ENCODE measurements around the gene PTTG1IP.
"Not testable (repeated sequence)": the region's sequence is repeated elsewhere in the genome, so short reads cannot be mapped to it uniquely, and the experiment has no call there.

PTTG1IP gene

DNA sequence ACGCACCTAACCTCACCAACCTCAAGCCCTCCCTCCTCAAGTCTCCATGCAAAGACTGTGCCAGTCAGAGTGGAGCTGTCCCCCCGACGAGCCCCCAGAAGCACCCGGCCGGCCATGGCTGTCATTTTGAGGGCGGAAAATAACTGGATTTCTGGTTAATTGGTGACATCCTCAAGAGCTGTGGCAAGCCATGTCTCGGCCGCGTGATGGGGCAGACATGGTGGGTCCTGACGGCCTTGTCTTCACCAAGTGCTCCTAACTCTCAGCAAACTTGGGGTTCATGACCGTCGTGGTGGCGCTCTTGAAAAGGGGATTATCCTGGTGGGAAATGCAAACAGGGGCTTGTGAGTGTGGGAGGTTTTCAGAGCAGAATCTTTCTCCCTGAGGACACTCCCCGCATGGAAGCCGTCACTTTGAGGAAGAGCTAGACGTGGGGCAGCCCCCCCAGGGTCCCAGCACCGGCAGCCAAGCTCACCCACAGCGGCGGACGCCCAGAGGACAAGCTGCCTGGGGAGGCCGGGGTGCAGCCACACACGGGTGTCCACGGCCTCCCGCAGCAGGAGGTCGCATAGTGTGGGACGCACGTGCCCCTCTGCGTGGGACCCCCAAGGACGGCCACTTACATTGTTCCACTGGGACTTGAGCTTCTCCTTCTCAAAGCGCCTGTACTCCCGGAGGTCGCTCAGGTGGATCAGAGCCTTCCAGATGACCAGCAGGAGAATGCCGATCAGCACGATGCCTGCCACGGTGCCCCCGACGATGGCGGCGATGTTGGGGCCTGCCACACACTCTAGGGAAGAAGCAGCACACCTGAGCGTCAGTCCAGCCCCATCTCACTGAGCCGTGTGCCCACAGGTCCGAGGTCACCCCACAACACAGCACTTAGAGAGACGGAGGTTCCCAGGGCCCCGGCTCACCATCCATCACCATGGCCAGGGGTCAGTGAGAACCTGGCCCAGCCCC lies 12.9 kb upstream of the PTTG1IP start:
- intact Hi-C loops (cut with DNase I): no loop called here
- DNase-seq: peak in 5 of 10 donors; percentile 2 to 70 (median 57)

DNA sequence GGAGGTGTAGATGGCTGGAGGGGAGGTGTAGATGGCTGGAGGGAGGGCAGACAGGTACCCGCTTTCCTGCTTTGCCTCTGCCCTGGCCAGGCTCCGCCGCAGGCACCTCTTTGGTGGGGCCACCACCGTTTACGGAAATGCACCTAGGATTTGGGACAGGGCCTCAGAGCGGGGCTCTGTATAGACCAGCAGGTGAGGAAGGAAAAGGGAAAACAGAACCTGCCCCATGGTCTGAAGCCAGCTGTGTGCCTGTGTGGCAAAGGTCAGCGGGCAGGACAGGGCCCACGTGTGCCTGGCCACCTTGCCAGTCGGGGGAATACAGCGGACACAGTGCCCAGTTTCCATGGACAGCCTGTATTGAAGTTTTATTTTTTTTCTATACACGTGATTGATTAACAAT lies 12.1 kb upstream of the PTTG1IP start:
- intact Hi-C loops (cut with DNase I): no loop called here
- peak in 3 of 10 donors; percentile 16 to 56 (median 27) for DNase-seq

DNA sequence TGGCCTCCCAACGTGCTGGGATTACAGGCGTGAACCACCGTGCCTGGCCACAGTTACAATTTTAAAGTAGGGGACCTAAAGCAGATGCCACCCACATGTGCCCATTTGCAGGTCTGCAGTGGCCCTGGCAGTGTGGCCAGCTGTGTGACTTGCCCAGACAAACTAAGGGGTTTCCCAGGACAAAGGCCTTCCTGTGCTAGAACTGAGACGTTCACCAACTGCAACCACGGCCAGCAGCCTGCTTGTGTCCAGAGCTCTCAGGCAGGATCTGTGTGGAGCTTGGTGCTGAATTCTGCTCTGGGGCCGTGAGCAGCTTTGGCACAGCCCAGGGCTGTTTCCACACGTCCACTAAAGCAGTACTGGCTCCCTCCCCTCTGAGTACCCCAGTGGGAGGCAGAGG lies 10.6 kb upstream of the PTTG1IP start:
- intact Hi-C loops (cut with DNase I): no loop called here
- DNase-seq: peak in 4 of 10 donors; percentile 4 to 60 (median 46)

DNA sequence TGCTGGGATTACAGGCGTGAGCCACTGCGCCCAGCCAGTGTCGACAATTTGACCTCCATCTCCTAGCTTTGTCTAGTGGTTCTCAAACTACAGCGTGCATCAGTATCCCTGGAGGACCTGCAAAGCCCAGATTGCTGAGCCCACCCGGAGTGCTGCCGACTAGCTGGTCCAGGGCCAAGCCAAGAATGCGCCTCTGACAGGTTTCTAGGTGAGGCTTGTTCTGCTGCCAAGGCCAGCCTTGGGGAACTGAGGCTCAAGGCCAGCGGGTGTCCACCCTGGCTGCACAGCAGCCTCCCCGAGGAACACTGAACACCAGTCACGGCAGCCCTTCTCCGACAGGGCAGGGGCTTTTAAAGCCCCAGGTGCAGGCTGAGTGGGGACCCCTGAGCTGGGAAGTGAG lies 9.8 kb upstream of the PTTG1IP start:
- peak in 4 of 10 donors; percentile 1 to 71 (median 52) for DNase-seq
- intact Hi-C loops (cut with DNase I): no loop called here

DNA sequence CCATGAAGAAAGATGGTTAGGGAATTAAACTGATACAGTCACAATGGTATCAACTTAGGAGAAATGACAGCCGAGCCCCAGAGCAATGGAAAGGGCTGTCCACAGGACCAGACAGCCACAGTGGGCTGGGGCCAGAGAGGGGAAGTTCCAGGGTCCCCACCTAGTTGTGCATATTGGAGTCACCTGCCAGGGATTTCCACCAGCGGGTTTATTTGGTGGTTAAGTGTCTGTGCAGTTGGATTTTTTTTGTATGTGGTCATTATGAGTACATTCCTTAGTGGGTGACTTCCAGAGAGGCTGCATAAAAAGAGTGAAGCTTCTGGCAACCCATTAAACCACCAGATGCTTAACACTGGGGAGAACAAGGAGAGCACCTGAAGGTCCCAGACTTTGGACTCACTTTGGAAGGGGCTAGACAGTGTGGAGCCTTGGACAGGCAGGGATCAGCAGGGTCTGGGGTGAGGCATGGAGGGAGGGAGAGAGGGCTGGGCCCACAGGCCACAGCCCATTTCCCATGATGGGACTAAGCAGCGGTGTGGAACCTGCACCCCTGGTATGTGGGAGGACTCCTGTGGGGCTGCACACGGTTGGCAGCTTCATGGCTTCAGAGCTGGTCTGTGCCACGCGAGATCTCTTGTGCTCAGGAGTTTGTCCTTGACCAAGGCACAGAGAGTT lies 7.8 kb upstream of the PTTG1IP start:
- intact Hi-C loops (cut with DNase I): no loop called here
- peak in 4 of 10 donors; percentile 3 to 53 (median 39) for DNase-seq

DNA sequence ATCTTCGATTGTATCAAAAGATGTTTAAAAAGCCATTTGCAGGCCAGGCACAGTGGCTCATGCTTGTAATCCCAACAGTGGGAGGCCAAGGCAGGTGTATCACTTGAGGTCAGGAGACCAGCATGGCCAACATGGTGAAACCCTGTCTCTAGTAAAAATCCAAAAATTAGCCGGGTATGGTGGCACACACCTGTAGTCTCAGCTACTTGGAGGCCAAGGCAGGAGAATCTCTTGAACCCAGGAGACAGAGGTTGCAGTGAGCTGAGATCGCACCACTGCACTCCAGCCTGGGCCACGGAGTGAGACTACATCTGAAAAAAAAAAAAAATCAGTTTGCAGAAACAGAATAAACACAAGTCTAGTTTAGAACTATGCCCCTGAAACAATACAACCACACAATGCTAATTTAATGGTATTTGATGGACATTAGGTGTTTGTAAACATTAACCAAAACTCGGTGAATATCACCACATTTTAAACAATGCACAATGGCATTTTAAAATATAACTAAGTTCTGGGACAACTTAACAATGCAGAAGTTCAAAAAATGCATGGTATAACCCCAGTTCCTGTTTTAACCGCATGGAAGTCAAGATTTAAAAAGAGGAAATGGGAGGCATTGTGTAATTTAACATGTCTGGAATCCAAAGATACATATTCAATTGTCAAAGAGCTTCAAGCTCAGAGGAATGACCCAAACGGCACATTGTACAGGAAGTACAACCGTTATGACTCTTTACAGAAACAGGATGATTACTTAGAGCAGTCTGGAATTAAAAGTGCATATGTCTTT lies 7.1 kb upstream of the PTTG1IP start:
- intact Hi-C loops (cut with DNase I): no loop called here
- DNase-seq: peak in 3 of 10 donors; percentile 4 to 20 (median 4)

DNA sequence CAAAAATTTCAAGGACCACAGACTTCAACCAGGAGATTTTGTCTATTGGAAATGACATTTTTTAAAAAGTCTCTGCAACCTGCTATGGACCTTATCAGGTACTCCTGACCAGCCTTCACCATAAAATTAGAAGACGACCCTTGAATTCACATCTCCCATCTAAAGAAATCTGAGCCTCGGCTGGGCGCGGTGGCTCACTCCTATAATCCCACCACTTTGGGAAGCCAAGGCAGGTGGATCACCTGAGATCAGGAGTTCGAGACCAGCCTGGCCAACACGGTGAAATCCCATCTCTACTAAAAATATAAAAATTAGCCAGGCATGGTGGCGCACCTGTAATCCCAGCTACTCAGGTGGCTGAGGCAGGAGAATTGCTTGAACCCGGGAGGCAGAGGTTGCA lies 5.7 kb upstream of the PTTG1IP start:
- intact Hi-C loops (cut with DNase I): not testable (repeated sequence)
- peak in 3 of 10 donors; percentile 18 to 61 (median 23) for DNase-seq

DNA sequence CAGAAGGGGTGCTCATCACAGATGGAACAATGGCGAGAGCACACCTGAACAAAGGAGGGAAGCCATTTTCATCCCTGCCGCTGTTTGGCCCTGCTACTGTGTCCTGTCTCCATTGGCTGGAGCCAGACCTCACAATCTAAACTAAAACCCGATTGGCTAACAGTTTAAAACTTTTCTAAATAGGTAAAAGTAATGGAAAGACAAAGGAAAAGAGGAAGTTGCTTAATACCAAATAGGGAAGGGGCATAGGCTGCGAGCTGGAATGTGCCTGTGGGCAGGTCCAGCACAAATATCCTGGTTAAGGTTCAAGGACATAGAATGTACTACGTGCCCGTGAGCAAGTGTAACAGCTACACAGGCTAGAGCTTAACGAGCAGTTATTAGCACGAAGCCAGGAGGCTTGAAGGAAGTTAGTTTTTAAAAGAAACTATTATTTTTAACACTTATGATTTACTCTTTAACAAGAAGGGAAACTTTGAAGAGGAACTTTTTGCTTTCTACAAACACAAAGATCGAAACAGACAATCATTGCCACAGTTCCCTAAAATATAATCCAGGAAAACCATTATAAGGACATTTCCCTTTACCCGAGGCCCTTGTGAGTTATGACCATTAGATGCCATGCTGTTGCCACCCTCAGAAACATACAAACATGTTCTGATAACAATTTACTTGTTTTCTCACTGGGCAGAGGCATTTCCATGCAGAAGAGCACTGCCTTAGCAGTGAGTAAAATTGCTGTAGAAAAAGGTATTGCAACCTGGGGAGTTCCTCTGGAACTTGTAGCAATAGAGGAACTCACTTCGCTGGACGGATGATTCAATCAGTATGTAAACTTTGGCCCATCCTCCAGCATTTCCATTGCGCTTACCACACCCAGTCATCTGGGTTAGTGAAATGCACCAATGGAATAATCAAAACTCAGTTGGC lies 4.8 kb upstream of the PTTG1IP start:
- peak in 2 of 10 donors; percentile 2 to 25 for DNase-seq
- intact Hi-C loops (cut with DNase I): no loop called here

DNA sequence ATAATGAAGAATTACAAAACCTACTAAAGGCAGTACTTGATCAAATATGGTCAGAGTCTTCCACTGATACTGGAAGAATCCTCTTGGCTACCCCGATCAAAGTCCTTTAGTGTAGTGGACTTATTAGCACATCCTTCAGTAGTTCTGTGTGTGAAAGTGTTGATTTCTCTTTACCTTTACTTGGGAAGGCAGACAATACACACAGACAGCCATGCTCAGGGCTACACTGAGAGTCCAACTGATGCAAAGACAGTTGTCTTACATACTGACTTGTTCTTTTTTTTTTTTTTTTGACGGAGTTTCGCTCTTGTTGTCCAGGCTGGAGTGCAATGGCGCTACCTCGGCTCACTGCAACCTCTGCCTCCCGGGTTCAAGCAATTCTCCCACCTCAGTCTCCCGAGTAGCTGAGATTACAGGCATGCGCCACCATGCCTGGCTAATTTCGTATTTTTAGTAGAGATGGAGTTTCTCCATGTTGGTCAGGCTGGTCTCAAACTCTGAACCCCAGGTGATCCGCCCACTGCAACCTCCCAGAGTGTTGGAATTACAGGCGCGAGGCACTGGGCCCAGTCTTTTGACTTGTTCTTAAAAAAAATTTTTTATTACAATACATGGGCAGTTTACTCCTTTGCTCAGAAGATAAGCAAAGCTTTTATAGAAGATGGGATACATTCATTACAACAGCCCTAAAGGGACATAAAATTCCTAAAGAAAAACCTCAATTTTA lies 3.5 kb upstream of the PTTG1IP start:
- peak in 2 of 10 donors; percentile 32 to 66 for DNase-seq
- intact Hi-C loops (cut with DNase I): no loop called here

DNA sequence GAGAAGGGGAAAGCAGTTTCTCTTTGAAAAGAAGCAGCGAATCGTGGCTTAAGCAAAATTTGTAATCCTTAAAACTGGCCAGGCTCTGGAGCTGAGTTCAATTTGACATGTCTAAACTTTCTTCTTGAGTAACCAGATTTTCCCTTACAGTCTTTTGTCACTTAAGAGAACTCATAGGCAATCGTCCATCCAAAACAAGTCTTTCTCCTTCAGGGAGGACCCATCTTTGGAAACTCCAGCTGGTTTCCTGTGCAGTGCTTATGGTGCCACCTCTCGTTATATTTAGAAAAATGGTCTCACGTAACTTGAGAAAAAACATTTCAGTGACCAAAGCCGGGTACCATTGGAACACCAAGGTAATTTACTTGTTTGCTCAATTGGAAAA lies 1.8 kb upstream of the PTTG1IP start:
- no peak for DNase-seq
- intact Hi-C loops (cut with DNase I): no loop called here

DNA sequence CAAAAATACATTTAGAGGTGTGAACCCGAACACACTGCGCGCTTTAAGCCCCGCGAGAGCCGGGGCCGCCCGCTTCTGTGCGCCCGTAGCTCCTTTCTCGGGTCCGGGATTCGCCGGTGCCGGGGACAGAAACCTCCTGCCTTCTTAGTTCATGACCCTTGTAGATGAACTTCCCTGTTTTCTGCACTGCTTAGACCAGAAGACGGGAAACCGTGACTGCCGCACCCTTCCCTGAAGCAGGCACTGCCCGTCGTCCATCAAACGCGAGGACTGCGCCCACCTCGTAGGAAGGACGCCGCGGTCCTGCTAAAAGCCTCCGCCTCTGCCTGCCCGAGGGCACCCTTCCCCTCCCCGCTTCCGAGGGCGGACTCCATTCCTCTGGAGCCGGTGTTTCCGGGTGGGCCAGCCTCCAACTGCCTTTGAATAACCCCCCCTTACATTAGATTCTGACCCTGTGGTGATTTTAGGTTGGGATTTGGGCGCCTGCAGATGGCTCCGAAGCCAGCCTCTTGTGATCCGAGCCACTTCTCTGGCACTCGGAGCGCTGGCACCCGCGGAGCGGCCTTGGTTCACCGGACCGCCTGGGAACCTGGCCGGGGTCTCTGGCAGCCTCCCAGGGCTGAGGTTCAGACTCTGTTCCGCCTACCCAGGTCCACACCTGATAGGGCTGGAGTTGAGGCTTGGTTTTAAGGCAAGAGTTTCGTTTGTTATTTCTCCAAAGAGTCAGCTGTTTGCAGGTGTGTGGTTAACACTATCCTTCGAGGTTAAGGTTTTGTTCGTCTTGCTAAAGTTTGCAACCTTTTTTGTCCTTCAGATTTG lies 1.2 kb upstream of the PTTG1IP start:
- DNase-seq: peak in 5 of 10 donors; percentile 9 to 83 (median 74)
- intact Hi-C loops (cut with DNase I): loop anchor here (5.0 kb wide), 2 partner anchors 57 to 72 kb away; partner anchors contain the start of genes SUMO3 and UBE2G2

DNA sequence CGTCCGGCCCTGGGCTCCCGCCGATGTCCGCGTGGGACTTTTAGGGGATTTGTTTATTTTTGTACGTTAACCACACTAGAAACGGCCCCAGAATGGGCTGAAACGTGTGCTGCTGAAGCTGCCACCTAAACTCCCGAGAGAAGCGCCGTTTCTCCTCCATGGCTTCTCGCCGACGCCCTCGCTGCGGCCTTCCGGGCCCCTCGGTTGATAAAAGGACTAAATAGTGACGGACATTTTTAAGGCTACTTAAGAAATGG lies 678 bp upstream of the PTTG1IP start:
- intact Hi-C loops (cut with DNase I): loop anchor here (5.0 kb wide), 2 partner anchors 57 to 72 kb away; partner anchors contain the start of genes SUMO3 and UBE2G2
- DNase-seq: peak in 1 of 10 donors; percentile 10

DNA sequence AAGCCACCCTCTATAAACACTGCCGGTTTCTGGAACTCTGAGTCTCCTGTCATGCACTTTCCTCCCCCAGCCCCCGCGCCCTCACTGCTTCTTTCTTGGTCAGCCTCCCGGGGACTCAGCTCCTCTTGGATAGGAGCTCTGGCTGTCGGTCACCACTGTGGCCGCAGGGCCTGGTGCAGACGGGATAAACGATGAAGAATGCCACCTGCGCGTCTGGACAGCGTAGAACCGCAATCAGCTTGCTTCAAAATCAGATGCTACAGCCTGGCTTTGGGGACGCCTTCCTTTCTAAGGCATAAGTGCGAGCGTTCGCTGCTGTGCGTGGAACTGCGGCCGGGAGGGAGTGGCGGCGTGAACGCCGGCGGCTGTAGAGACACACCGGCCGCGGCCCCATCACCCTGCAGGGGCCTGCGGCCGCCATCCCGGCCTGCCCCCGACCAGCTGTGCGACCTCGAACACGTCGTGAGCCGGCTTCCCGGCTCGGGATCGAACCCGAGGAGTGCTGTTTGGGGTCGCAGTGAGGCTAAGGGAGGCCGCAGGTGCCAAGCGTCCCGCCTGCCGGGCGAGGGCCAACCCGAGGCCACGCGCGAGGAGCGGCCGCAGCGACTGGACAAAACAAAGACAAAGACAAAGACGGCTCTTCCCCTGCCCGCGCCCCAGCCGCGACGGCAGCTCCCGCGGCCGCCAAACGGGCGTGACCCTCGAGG lies 688 bp downstream of the PTTG1IP start:
- intact Hi-C loops (cut with DNase I): loop anchor here (5.0 kb wide), 2 partner anchors 56 to 71 kb away; partner anchors contain the start of genes SUMO3 and UBE2G2

DNA sequence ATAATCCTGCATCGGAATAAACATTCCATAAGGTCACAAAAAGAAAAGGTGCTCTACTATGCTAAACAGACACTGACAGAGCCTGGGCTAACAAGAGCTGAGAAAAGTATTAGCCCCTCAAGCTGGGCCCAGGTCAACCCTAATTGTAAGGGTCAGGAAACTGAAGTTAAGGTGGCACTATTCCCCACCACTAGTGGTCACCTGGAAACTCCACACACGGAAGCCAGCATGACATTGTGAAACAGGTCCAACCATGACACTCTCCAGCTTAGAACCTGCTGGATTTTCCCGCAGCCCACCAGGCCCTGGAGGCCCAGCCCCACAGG lies 1.2 kb downstream of the PTTG1IP start:
- no peak for DNase-seq
- intact Hi-C loops (cut with DNase I): loop anchor here (5.0 kb wide), 2 partner anchors 55 to 70 kb away; partner anchors contain the start of genes SUMO3 and UBE2G2

More for the DNA sequence above, 688 bp downstream of the PTTG1IP start:
- peak in 6 of 10 donors; percentile 18 to 88 (median 68) for DNase-seq

DNA sequence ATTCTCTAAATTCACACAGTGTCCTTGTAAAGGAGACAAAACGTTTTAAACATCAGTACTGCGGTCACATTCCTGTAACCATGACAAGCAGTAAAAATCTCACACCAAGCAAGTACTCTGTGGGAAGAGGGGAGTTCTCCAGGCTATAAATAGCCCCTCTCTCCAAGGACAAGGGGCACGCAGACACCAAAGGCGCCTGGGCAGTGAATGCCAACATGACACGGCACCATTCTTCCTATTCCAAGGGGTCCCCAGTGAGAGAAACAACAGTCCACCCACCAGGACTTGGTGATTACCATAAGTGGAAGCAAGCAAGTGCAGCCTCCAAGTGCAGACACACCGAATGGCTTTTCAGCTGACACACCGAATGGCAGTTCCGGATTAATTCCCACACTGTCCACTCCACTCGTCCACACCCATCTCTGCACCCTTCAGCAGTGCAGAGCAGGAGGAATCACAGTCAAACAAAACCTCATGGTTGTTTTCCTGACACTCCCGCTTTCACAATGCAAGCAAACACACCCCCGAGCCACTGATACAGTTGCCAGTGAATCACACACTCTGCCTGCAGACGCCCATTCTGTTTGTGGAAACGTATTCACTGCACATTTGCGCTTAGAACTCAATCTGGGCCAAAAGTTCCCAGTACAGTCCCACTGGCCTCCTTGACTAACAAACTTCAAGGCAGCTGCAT lies 1.8 kb downstream of the PTTG1IP start:
- intact Hi-C loops (cut with DNase I): loop anchor here (5.0 kb wide), 2 partner anchors 54 to 69 kb away; partner anchors contain the start of genes SUMO3 and UBE2G2
- DNase-seq: peak in 4 of 10 donors; percentile 21 to 75 (median 64)

DNA sequence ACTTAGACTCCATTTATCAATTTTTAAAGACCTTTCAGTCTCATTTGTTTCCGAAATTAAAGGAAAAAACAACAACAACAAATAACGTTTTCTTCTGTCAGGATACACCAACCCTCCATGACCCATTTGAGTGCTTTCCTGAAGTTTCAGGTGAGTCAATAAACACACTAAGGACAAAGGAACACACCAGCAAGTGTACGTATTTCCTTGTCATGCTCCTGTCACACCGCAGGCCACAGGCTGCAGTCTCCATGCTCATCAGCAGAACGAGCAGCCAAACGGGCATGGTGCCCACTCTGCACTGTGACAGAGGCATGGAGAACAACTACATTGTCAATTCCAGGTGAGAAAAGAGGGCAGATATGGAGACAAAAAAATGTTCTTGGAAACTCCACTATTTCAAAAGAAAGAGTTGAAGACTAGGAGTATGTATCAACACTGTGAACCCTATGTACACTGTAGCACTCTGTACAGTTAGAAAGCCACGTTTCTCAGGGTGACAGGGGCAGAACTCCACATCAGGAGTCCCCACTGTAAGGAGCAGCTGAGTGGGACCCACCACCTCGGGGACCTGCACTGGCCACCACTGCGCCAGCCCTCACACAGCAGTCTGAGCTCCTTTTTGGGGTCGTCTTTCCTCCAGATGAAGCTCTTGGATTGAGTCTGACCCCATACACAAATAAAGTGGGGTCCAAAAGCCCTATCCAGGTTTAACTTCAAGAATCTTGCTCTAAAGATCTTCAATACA lies 2.6 kb downstream of the PTTG1IP start:
- peak in 4 of 10 donors; percentile 34 to 86 (median 74) for DNase-seq
- intact Hi-C loops (cut with DNase I): loop anchor here (5.0 kb wide), 2 partner anchors 54 to 69 kb away; partner anchors contain the start of genes SUMO3 and UBE2G2
